Hepatocyte (in vitro differentiated cells): ENCODE results near the gene MYO1B. TPM values are rescaled to one million over a fixed set of nuclear protein-coding genes. Genes with fewer than 3 reads are reported as not detected.
A peak's percentile ranks its signal among the peaks of the same experiment; 100 is the strongest.

Experiments used
- DNase-seq: peaks from one replicate; pipeline ENCODE4 v3.0.0-alpha.2; 2016; ENCODE audit warnings: low spot score
- H2AFZ ChIP-seq: fragments of 200-600 bp; sonication (generic); 2 replicates; pipeline ENCODE4 v1.6.0; 2016; ENCODE audit warnings: antibody characterized with exemption, mild to moderate bottlenecking
- H3K27ac ChIP-seq: fragments of 200-600 bp; sonication (generic); 2 replicates; pipeline ENCODE4 v1.5.1; 2016; ENCODE audit warnings: mild to moderate bottlenecking
- H3K27me3 ChIP-seq: fragments of 200-600 bp; sonication (generic); 2 replicates; pipeline ENCODE4 v1.6.1; 2016
- H3K36me3 ChIP-seq: fragments of 200-600 bp; sonication (generic); replicated peaks from 2 replicates; pipeline ENCODE4 v1.5.1; 2016; ENCODE audit warnings: low read depth; ENCODE audit not compliant: insufficient read depth
- H3K4me1 ChIP-seq: fragments of 200-600 bp; sonication (generic); 2 replicates; pipeline ENCODE4 v1.5.1; 2016; ENCODE audit warnings: mild to moderate bottlenecking, moderate library complexity; ENCODE audit not compliant: insufficient read depth
- H3K4me2 ChIP-seq: fragments of 200-600 bp; sonication (generic); 2 replicates; pipeline ENCODE4 v1.6.0; 2016
- H3K4me3 ChIP-seq: fragments of 200-600 bp; sonication (generic); 2 replicates; pipeline ENCODE4 v1.5.1; 2016; ENCODE audit warnings: mild to moderate bottlenecking
- H3K79me2 ChIP-seq: fragments of 200-600 bp; sonication (generic); 2 replicates; pipeline ENCODE4 v1.6.0; 2017; ENCODE audit warnings: mild to moderate bottlenecking
- H3K9me2 ChIP-seq: fragments of 200-600 bp; sonication (generic); replicated peaks from 2 replicates; pipeline ENCODE4 v1.6.0; 2017; ENCODE audit warnings: mild to moderate bottlenecking; ENCODE audit not compliant: insufficient read depth
- H3K9me3 ChIP-seq: fragments of 200-600 bp; sonication (generic); 2 replicates; pipeline ENCODE4 v1.5.1; 2016; ENCODE audit warnings: low read depth, mild to moderate bottlenecking
- H4K20me1 ChIP-seq: fragments of 200-600 bp; sonication (generic); 2 replicates; pipeline ENCODE4 v1.6.0; 2016; ENCODE audit warnings: mild to moderate bottlenecking; ENCODE audit not compliant: insufficient read depth, poor library complexity, severe bottlenecking
- EZH2 ChIP-seq: fragments of 200-600 bp; sonication (generic); IDR thresholded peaks from 2 replicates; pipeline ENCODE4 v1.6.1; 2016; ENCODE audit warnings: antibody characterized with exemption, mild to moderate bottlenecking, borderline replicate concordance
- EZH2phosphoT487 ChIP-seq: fragments of 200-600 bp; sonication (generic); IDR thresholded peaks from one replicate; pipeline ENCODE4 v1.6.1; 2018; ENCODE audit warnings: antibody characterized with exemption, mild to moderate bottlenecking, low read depth, moderate library complexity; ENCODE audit not compliant: unreplicated experiment, severe bottlenecking
- WGBS: methylation state at CpG from one replicate; pipeline ENCODE4 v1.1.6; 2016; ENCODE audit warnings: low lambda C conversion rate; ENCODE audit errors: missing lambda C conversion rate; 5-methylcytosine and 5-hydroxymethylcytosine counted together
- polyA plus RNA-seq: library from polyadenylated mRNA; unstranded; fragments of >200 nt; fragmentation: Nextera tagmentation; extraction: Ambion mirVana; gene quantifications from 2 replicates; pipeline ENCODE4 v1.2.1, GENCODE V29; 2016
- total RNA-seq: library from RNA; depleted of rRNA; stranded (reverse); fragments of >200 nt; gene quantifications from 2 replicates; pipeline ENCODE4 v1.2.3, GENCODE V29; 2014
- TF ChIP-seq, protein P1 (sequence below): fragments of 200-600 bp; sonication (generic); IDR thresholded peaks from 2 replicates; pipeline ENCODE4 v1.5.1; 2016; ENCODE audit warnings: antibody characterized with exemption, mild to moderate bottlenecking; ENCODE audit not compliant: poor library complexity

Gene MYO1B
- total and polyA plus RNA-seq, 2 experiments from 2014 or later = 43.4 to 91.6 TPM

DNA sequence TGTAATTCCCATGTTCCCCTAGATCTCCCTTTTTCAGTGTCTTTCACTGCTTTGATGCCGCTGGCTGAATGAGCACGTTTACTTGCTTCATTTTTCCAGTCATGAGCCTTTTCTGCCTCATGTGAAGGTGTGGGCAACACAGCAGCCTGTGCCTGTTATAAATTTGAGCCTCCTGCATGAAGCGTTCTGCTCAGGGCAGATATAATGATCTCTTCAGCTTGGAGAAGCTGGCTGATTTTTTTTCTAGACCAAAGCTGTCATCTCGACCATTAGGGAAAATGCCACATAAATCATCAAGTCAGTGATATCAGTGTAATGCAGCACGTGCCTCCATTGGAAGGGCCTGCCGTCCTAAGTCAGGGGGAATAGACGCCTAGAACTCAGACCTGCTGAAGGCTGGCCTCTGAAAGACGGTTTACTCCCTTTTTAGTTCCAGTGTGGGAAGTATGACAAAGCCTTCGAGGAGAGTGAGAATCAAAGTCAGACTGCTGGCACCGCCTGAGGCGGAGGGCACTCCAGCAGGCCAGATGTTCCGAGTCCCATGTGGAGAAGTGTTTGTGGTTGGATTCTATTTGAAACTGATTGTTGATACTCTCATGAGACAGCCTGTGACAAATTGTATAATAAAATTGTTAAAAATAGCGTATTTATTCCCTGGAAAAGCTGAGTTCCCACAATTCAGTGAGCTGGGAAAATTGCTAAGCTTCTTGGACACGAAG is 196.5 kb downstream of the MYO1B start:
- 67% methylated on average over 14 of the region's 14 CpGs for WGBS
- DNase-seq = peak; percentile 12
- Histone ChIP-seq H3K4me2 (no peak overlapping the region), H3K27ac (no peak overlapping the region), H3K79me2 (no peaks in the 10 kb centered on the region), H3K36me3 (no peaks in the 10 kb centered on the region), H3K4me3 (no peak overlapping the region), H3K9me3 (no peaks in the 10 kb centered on the region), H3K27me3 (no peaks in the 10 kb centered on the region), H3K4me1 (no peaks in the 10 kb centered on the region), H4K20me1 (no peaks in the 10 kb centered on the region), H2AFZ (no peak overlapping the region), H3K9me2 (no peaks in the 10 kb centered on the region)
- TF ChIP-seq EZH2phosphoT487 = no peak

DNA sequence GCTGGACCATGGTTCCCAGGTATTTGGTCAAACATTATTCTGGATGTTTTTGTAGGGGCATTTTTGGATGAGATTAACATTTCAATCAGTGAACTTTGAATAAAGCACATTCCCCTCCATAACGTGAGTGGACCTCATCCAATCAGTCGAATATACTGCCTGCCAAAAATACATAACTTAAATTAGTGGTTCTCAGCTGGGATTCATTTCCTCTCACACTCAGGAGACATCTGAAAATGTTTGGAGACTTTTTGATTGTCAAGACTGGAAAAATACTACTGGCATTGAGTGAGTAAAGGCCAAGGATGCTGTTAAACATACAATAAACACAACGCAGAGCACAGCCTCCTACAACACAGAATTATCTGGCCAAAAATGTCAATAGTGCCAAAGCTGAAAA is 198.2 kb downstream of the MYO1B start:
- no peak for DNase-seq
- Histone ChIP-seq H3K4me1 (no peaks in the 10 kb centered on the region), H3K9me2 (no peaks in the 10 kb centered on the region), H3K36me3 (no peaks in the 10 kb centered on the region), H3K79me2 (no peaks in the 10 kb centered on the region), H4K20me1 (no peaks in the 10 kb centered on the region), H2AFZ (no peak overlapping the region), H3K27ac (no peak overlapping the region), H3K9me3 (no peaks in the 10 kb centered on the region), H3K27me3 (no peaks in the 10 kb centered on the region), H3K4me2 (no peak overlapping the region), H3K4me3 (no peak overlapping the region)
- no peak for TF ChIP-seq EZH2phosphoT487
- TF ChIP-seq EZH2 = no peak
- whole genome bisulfite sequencing = 74% methylated on average over 3 of the region's 3 CpGs

- Histone ChIP-seq H4K20me1 (no peaks in the 10 kb centered on the region), H2AFZ (no peak overlapping the region), H3K4me2 (no peak overlapping the region), H3K9me2 (no peaks in the 10 kb centered on the region), H3K27ac (no peak overlapping the region), H3K4me3 (no peak overlapping the region), H3K27me3 (no peaks in the 10 kb centered on the region), H3K4me1 (no peaks in the 10 kb centered on the region), H3K36me3 (no peaks in the 10 kb centered on the region), H3K9me3 (no peaks in the 10 kb centered on the region), H3K79me2 (no peaks in the 10 kb centered on the region)
- DNase-seq = peak; percentile 10
- no peak for TF ChIP-seq EZH2phosphoT487
- TF ChIP-seq EZH2 = no peak
- TF ChIP-seq, protein P1, sequence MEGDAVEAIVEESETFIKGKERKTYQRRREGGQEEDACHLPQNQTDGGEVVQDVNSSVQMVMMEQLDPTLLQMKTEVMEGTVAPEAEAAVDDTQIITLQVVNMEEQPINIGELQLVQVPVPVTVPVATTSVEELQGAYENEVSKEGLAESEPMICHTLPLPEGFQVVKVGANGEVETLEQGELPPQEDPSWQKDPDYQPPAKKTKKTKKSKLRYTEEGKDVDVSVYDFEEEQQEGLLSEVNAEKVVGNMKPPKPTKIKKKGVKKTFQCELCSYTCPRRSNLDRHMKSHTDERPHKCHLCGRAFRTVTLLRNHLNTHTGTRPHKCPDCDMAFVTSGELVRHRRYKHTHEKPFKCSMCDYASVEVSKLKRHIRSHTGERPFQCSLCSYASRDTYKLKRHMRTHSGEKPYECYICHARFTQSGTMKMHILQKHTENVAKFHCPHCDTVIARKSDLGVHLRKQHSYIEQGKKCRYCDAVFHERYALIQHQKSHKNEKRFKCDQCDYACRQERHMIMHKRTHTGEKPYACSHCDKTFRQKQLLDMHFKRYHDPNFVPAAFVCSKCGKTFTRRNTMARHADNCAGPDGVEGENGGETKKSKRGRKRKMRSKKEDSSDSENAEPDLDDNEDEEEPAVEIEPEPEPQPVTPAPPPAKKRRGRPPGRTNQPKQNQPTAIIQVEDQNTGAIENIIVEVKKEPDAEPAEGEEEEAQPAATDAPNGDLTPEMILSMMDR = no peak
- WGBS = 40% methylated on average over 2 of the region's 2 CpGs
Observed at GRCh38 chr2:191446910-191447309, 201.7 kb downstream of the MYO1B start.

DNA sequence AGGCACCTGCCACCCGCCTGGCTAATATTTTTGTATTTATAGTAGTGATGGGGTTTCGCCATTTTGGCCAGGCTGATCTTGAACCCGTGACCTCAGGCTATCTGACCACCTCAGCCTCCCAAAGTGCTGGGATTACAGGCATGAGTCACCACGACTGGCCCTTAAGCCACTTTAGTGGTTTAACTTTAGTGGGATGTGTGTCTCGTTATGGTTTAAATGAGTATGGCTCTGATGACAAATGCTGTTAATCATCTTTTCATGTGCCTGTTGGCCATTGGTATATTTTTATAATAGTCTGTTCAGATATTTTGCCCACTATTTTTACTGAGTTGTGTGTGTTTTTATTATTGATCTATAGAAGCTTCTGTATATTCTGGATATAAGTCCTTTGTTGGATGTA is 205.9 kb downstream of the MYO1B start:
- TF ChIP-seq EZH2phosphoT487 = no peak
- no peak for TF ChIP-seq EZH2
- TF ChIP-seq, protein P1 = no peak
- 90% methylated on average over 5 of the region's 5 CpGs for WGBS
- no peaks in the 10 kb centered on the region for H3K9me2 ChIP-seq

More for the DNA sequence above, 205.9 kb downstream of the MYO1B start:
- no peaks in the 10 kb centered on the region for H3K4me1 ChIP-seq
- H2AFZ ChIP-seq = no peak overlapping the region
- DNase-seq = no peak
- no peaks in the 10 kb centered on the region for H3K27me3 ChIP-seq
- H4K20me1 ChIP-seq = no peaks in the 10 kb centered on the region
- H3K4me3 ChIP-seq = no peak overlapping the region
- no peaks in the 10 kb centered on the region for H3K36me3 ChIP-seq
- H3K4me2 ChIP-seq = no peak overlapping the region
- H3K79me2 ChIP-seq = no peaks in the 10 kb centered on the region
- no peaks in the 10 kb centered on the region for H3K9me3 ChIP-seq
- H3K27ac ChIP-seq = no peak overlapping the region
